ENCODE results near the gene MEOX2.

MEOX2 gene

GRCh38 chr7:15609287-15609686 is 77.2 kb downstream of the MEOX2 start:
- no peak for TF ChIP-seq ZFP3 (CRISPR knock-in tag; IDR thresholded peaks at IDR 0.05)
- no peak for TF ChIP-seq CREB5 (CRISPR knock-in tag; IDR thresholded peaks at IDR 0.05; ENCODE audit: low read depth)
- TF ChIP-seq TSHZ2 (CRISPR knock-in tag; IDR thresholded peaks at IDR 0.05) = no peak
- no peak for TF ChIP-seq SNAI2 (CRISPR knock-in tag; IDR thresholded peaks at IDR 0.05)
- TF ChIP-seq CSRNP3 (CRISPR knock-in tag; IDR thresholded peaks at IDR 0.05) = no peak
- no peak for TF ChIP-seq TOX (CRISPR knock-in tag; IDR thresholded peaks at IDR 0.05; ENCODE audit: borderline replicate concordance)
- no peak for TF ChIP-seq ARNTL (CRISPR knock-in tag; IDR thresholded peaks at IDR 0.05; ENCODE audit: borderline replicate concordance, low read depth)
- no peak for TF ChIP-seq ZC3H10 (CRISPR knock-in tag; IDR thresholded peaks at IDR 0.05)
- TF ChIP-seq ISL1 (CRISPR knock-in tag; IDR thresholded peaks at IDR 0.05) = no peak
- no peak for TF ChIP-seq POU6F1 (CRISPR knock-in tag; IDR thresholded peaks at IDR 0.05; ENCODE audit: borderline replicate concordance, low read depth)
- TF ChIP-seq PATZ1 (CRISPR knock-in tag; IDR thresholded peaks at IDR 0.05; ENCODE audit: borderline replicate concordance) = no peak
- TF ChIP-seq RARB (CRISPR knock-in tag; IDR thresholded peaks at IDR 0.05) = no peak
- no peak for ATAC-seq

GRCh38 chr7:15607529-15608210 is 78.8 kb downstream of the MEOX2 start:
- no peak for TF ChIP-seq OSR1 (CRISPR knock-in tag; IDR thresholded peaks at IDR 0.05)
- no peak for ATAC-seq

GRCh38 chr7:15606561-15606960 is 79.9 kb downstream of the MEOX2 start:
- no peak for ATAC-seq
- no peak for TF ChIP-seq RARB (CRISPR knock-in tag; IDR thresholded peaks at IDR 0.05)
- TF ChIP-seq ZNF8 (CRISPR knock-in tag; IDR thresholded peaks at IDR 0.05) = no peak
- TF ChIP-seq POU6F1 (CRISPR knock-in tag; IDR thresholded peaks at IDR 0.05; ENCODE audit: borderline replicate concordance, low read depth) = no peak
- TF ChIP-seq ZNF565 (CRISPR knock-in tag; conservative IDR thresholded peaks at IDR 0.05; ENCODE audit: low read depth) = no peak
- TF ChIP-seq ZFP3 (CRISPR knock-in tag; IDR thresholded peaks at IDR 0.05) = no peak
- TF ChIP-seq ARNTL (CRISPR knock-in tag; IDR thresholded peaks at IDR 0.05; ENCODE audit: borderline replicate concordance, low read depth) = no peak
- no peak for TF ChIP-seq CREB5 (CRISPR knock-in tag; IDR thresholded peaks at IDR 0.05; ENCODE audit: low read depth)
- TF ChIP-seq ESRRG (CRISPR knock-in tag; IDR thresholded peaks at IDR 0.05) = no peak
- TF ChIP-seq CSRNP3 (CRISPR knock-in tag; IDR thresholded peaks at IDR 0.05) = no peak
- no peak for TF ChIP-seq TSHZ2 (CRISPR knock-in tag; IDR thresholded peaks at IDR 0.05)
- TF ChIP-seq ZFP30 (CRISPR knock-in tag; IDR thresholded peaks at IDR 0.05) = no peak
- TF ChIP-seq SNAI2 (CRISPR knock-in tag; IDR thresholded peaks at IDR 0.05) = no peak
- TF ChIP-seq ZC3H10 (CRISPR knock-in tag; IDR thresholded peaks at IDR 0.05) = no peak
